LNCaP clone FGC (cell line): ENCODE data around the gene DENND11.

ENCODE experiments used
- DNase-seq: peaks from one replicate; pipeline ENCODE4 v3.0.0-alpha.2; 2011; ENCODE audit warnings: low read depth
- H3K4me3 ChIP-seq: 2 replicates; pipeline ENCODE4 v1.5.1; 2011; ENCODE audit warnings: mild to moderate bottlenecking, low read depth, low read length, control low read depth
- CTCF ChIP-seq: IDR thresholded peaks from 2 replicates; pipeline ENCODE4 v1.5.1; 2012; ENCODE audit warnings: mild to moderate bottlenecking; ENCODE audit not compliant: control insufficient read depth, insufficient read depth; ENCODE audit errors: extremely low read depth

Gene DENND11

GRCh38 chr7:141701489-141702046 is 398 bp downstream of the DENND11 start:
- TF ChIP-seq CTCF: no peak
- H3K4me3 ChIP-seq: peak overlapping the region; percentile 58
- DNase-seq: no peak

GRCh38 chr7:141700848-141701371 is 1.1 kb downstream of the DENND11 start:
- TF ChIP-seq CTCF: no peak
- no peak for DNase-seq
- H3K4me3 ChIP-seq: no peak overlapping the region

- no peak for DNase-seq
- H3K4me3 ChIP-seq: no peak overlapping the region
- TF ChIP-seq CTCF: no peak
Observed at GRCh38 chr7:141700296-141700847, 1.6 kb downstream of the DENND11 start.

- no peak for DNase-seq
- no peak for TF ChIP-seq CTCF
- no peak overlapping the region for H3K4me3 ChIP-seq
Observed at GRCh38 chr7:141699860-141700259, 2.1 kb downstream of the DENND11 start.

- no peak for DNase-seq
- no peak for TF ChIP-seq CTCF
- no peak overlapping the region for H3K4me3 ChIP-seq
Observed at GRCh38 chr7:141698247-141699015, 3.5 kb downstream of the DENND11 start.

- H3K4me3 ChIP-seq: no peak overlapping the region
- no peak for TF ChIP-seq CTCF
- DNase-seq: no peak
Observed at GRCh38 chr7:141697211-141697871, 4.6 kb downstream of the DENND11 start.
